NCI-H1048 (cell line): ENCODE results near the gene GMPPA.

Experiments used
- DNase-seq: peaks from one replicate; lab custom pipeline; 2025; lab: John Stamatoyannopoulos, UW

Gene GMPPA

DNA sequence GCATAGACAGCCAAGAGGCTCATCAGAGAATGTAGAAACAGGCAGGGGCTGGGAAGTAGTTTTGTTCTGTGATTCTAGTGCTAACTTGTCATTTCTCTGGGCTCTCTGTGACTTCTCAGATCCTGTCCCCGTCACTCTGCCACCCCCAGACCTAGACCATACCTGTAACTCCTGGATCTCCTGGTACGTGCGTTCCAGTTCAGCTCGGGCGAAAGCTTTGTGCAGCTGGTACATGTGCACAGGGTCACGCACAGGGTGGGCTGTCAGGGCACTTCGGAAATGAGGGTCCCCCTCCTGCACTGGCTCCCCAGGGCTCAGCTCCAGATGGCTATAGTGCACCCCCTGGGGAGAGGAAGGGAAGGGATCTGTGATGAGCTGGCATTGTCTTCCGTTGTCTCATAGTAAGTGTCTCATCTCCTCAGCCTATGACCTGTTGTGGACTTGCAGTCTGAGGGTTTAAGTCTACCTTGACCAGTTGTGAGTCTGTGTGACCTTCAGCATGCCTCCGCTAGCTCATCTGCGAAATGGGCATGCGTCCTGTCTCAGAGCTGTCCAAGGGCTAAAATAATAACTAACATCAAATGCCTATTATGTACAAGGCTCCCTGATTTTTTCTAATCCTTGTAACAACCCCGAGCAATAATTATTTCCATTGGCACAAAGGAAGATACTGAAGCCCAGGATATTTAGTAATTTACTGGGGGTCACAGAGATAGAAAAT, 42.3 kb downstream of the GMPPA start:
- no peak for DNase-seq

- DNase-seq = peak; percentile 62
These were observed 43.0 kb downstream of the GMPPA start for GRCh38 chr2:219541611-219542180.

DNA sequence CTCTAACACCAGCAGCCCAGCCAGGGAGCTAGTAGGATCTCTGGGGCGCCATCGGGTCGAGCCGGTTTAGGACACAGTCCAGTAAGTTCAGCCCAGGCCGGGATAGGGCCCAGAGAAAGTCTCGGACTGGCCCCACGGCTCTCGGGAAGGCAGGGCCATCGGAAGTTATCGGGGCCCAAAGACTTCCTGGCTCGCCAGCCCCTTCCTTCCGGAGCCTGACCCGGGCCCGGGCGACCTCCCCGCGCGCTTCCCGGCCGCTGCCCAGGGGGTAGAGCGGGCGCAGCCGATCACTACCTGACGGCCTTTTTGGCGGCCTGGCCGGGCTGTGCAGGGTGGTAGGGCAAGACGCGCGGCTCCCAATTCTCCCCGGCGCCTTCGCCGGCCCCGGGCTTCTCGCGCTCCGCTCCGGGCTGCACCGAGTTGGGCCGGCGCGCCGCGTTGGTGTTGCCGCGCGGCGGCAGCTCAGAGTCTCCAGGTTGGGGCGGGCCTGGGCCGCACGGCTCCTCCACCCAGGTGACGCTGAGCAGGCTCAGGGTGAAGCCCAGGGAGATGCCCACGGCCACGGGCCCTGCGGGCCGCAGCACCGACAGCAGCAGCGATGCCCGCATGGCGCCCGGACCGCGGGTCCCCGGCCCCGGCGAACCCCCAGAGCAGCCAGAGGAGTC, 44.4 kb downstream of the GMPPA start:
- no peak for DNase-seq

DNA sequence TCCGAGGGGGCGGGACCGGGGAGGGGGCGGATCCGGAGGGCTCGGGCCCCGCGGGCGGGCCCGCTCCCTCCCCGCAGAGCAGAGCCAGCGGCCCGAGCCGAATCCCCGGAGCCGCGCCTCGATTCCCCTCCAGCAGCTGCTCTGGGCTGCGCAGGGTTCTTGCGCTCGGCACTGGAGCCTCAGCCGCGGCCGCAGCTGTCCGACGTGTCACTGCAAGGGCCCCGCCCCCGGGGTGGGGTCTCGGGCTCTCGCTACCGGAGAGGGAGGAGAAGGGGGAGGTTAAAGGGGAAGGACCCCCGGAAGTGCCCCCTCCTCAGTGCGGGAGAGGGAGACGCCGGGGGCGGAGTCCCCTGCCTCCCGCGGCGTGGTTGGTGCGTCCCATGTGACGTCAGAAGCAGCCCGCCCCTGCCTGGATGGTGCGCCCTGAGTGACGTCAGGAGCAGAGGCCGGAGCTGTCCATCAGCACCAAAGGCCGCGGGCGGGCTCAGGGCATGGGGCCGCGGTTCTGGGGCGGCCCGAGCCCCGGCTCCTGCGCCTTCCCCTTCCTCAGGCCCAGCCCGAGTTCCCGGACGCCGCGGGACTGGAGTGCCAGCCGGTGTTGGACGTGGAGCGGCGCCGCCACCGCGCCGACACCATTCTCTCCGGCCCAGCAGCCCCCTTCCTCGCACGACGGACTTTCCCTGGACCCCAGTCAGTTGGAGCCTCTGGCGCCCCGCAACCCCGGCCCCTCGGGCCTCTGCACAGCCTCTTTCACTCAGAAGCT, 45.1 kb downstream of the GMPPA start, which contains the start of the genes CHPF and TMEM198:
Gene CHPF, minus strand, starts transcription at position 214 of the 763 bp plus-strand sequence. CDS start 271 bp downstream, outside the sequence.
Gene TMEM198, plus strand, starts transcription at position 433 of the 763 bp plus-strand sequence. CDS start 700 bp downstream, outside the sequence.
- DNase-seq = peak; percentile 93

DNA sequence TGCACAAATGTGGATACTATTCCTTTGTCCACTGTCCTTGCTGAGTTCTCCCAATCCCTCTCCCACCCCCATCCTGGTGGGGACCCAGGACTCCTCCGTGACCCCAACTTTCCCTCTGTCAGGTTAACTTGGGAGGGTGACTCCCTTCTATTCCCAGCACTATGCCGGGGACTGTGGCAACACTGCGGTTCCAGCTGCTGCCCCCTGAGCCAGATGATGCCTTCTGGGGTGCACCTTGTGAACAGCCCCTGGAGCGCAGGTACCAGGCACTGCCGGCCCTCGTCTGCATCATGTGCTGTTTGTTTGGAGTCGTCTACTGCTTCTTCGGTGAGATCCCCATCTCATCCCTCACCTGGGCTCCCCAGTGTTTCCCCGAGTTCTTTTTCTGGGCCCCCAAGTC, 45.9 kb downstream of the GMPPA start:
- no peak for DNase-seq

GRCh38 chr2:219545295-219545942, 46.7 kb downstream of the GMPPA start:
- DNase-seq = no peak

DNA sequence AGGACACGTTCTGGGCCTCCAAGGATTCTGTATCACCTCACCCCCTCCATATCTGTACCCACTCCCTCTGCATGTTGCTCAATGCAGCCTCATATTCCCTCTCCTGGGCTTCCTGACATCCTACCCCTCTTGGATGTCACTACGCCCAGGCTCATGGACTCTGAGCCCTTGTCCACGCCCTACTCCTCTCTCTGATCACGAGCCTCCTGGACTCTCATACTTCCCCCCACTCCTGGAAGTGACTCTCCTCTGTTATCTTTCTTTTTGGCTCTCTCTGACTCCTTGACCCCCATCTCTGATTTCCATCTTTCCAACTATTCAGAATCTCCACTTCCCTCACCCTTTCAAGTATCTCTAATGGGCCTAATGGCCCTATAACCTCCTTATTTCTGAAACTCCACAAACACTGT, 47.3 kb downstream of the GMPPA start:
- no peak for DNase-seq

GRCh38 chr2:219547621-219548020, 48.9 kb downstream of the GMPPA start:
- DNase-seq = no peak

- DNase-seq = no peak
These were observed 50.3 kb downstream of the GMPPA start for GRCh38 chr2:219548990-219549389.

- DNase-seq = no peak
These were observed 50.9 kb downstream of the GMPPA start for GRCh38 chr2:219549619-219550018.

DNA sequence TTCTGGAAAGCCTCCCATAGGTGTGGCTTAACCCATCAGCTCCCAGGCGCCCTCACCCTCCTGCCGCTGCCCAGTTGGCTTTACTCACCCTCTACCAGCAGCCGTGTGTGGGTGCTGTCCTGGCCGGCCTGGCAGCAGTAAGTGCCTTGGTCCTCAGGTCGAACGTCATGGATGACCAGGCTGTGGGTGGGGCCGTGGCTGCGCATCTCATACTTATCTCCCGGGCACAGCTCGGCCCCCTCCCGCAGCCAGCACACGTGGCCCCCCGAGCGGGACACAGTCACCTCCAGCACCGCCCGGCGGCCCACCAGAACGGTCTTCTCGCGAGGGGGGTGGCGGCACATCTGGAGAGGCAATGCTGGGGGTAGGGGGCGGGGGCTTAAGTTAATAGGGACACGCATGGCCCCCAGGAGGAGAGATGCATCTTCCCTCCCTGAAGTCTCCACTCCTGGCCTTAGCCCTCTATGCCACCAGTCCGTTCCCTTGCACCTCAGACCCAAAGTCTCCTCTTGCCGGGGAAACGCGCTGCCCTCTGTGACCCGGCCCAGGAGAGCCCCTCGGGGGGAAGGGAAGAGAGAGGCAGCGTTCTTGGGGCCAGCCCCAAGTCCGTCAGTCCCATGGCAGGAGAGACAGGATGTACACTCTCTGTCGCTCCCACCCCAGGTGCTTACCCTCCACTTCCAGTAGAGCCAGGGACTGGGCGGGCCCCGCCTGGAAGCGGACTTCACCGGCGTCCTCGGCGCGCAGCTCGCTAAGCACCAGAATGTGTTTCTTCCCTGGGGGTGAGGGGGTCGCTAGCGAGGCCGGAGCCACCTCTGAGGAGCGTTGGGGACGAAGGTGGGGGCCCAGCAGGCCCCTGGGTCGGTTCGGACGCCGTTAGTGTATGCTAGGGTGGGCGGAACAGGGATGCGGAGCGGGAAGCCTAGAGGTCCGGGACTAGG, 53.0 kb downstream of the GMPPA start:
- DNase-seq = no peak

DNA sequence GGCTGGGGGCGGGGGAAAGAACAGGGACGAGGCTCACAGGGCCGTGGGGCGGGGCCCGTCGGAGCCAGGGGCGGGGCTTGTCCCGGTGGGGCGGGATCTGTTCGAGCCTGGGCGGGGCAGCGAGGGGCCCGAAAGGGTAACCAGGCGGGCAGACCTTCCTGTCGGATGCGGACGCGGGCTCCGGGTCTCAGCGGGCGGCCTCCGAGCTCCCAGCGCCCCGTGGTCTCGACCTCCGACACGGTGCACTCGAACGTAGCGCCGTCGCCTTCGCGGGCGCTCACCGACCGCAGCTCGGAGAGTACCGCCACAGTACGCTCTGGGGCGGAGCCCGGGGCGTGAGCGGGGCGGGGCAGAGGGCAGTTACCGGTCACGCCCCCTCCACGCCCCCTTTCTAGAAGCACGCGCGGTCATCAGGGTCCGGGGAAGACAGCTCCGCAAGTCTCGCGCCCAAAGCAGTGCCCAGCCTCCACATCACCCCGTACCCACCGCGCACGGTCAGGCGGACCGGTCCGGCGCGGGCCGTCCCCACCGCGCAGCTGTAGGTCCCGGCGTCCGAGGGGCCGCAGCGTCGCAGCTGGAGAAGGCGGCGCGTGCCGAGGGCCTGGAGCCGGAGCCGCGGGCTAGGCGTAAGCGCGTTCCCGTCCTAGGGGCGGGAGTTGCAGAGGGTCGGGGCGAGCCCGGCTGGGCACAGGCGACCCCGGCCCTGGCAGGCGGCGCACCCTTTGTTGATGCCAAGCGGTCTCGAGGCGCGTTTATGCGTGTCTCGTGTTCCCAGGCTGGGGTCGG, 53.9 kb downstream of the GMPPA start:
- peak; percentile 52 for DNase-seq

GRCh38 chr2:219553168-219553417, 54.4 kb downstream of the GMPPA start:
- no peak for DNase-seq

DNA sequence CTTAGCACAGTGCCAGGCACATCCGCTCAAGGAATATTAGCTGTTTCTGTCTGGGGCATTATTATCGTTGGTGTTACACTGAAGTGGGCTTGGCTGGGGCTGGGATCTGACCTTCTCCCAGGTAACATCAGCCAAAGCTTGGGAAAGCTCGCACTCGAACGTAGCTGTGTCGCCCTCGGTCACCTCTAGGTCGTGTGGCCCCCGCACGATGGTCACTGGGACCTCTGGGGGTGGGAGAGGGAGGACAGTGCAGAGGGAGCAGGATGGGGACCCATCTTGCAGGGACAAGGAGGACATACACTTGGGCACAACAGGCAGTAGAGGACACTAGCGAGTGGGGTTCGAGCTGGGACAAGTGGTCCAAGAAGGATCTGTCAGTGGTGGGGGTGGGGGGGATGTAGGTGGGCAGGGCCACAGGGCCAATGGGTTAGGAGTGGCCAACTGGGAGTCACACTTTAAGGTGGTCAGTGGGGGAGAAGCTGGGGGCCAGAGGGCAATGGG, 54.8 kb downstream of the GMPPA start:
- no peak for DNase-seq

GRCh38 chr2:219554350-219554749, 55.7 kb downstream of the GMPPA start:
- no peak for DNase-seq

GRCh38 chr2:219555956-219556355, 57.3 kb downstream of the GMPPA start:
- no peak for DNase-seq

- DNase-seq = no peak
These were observed 57.7 kb downstream of the GMPPA start for GRCh38 chr2:219556413-219556812.
